HG03280 (cell line): ENCODE data around the gene NLGN3.
A peak's percentile ranks its signal among the peaks of the same experiment; 100 is the strongest.

Experiments
- ATAC-seq: cut with Tn5 transposase; IDR thresholded peaks from one replicate; pipeline ENCODE4 v1.9.1; 2021; ENCODE audit warnings: mild to moderate bottlenecking, moderate library complexity; ENCODE audit not compliant: unreplicated experiment

NLGN3 gene

DNA sequence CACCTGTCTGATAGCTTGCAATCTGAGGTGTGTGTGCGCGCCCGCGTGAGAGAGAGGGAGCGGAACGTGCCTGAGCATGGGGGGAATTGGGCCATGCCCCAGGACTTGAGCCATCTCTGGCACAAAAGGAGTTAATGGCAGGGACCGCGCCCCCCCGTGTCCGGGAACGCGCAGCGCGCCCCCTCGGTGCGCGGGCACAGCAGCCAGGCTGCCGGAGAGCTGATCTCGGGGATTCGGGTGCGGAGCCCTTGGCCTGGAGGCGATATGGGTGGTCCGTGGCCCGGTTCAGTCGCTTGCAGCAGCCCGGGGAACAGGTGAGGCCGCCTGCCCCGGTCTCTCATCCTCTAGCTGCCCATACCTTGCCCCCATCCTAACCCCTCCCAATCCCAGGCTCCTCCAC is at the start of gene NLGN3:
Gene NLGN3, plus strand, starts transcription at position 191 of the 400 bp plus-strand sequence. CDS start 2,909 bp downstream, outside the sequence.
- no peak for ATAC-seq

DNA sequence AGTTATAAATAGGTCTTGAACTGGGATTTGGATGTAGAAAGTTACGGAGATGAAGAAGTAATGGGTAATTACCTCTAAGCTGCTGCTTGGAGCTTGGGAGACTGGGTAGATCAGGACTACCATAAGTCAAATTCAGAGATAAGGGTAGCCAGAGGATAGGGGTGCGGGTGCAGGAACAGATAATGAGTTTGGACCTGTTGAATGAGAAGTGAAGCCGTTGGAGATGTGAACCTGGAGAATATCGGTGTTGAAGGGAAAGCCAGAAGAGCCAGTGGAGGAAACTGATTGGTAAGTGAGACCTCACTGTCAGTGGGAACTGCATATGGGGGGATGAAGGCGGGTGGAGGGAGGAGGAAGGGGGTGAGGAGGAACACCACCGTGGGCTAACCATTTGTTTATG is 49.6 kb upstream of the NLGN3 start:
- no peak for ATAC-seq

DNA sequence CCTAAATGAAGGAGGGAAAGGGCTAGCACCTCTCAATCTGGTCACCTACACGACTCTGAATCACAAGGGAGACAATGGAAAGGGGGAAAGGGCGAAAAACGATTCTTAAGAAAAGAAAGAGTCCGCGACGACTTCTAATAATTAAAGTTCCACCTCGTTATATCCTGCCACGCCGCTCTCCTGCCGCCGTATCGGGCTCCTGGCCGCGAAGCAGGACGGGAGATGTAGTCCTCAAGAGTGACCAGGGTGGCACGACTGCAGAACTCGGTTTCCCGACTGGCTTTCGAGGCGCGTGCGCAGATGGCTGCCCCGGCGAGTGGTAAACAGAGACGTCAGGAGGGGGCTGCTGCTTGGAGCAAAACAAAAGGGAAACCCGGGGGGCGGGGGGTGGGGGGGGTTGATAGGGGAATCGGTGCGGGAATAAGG is 49.1 kb upstream of the NLGN3 start, which contains the start of gene FOXO4:
Gene FOXO4, plus strand, starts transcription at position 297 of the 426 bp plus-strand sequence. CDS start 678 bp downstream, outside the sequence.
- ATAC-seq: peak; percentile 87

DNA sequence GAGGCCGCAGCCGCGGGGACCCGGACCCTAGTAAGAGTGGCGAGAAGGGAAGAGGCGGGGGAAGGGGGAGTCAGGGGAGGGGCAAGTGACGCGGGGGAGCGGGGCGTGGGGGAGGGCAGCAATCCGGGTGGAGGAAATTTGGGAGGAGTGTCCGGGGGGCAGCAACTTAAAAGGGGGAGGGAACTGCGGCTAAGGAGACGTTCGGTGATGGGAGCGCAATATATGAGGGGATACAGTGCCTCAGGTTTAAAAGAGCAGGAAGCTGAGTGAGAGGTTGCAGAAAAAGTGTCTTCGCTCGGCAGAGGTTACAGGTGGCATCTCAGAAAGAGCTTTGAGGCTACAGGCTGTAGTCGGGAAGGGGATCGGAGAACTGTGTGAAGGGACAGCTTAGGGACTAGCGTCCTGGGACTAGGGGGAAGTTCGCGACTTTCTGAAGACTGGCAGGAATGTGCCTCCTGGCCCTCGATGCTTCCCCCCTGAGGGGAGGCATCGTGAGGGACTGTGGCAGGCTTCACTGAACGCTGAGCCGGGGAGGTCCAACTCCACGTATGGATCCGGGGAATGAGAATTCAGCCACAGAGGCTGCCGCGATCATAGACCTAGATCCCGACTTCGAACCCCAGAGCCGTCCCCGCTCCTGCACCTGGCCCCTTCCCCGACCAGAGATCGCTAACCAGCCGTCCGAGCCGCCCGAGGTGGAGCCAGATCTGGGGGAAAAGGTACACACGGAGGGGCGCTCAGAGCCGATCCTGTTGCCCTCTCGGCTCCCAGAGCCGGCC is 48.5 kb upstream of the NLGN3 start:
- ATAC-seq: peak; percentile 15

DNA sequence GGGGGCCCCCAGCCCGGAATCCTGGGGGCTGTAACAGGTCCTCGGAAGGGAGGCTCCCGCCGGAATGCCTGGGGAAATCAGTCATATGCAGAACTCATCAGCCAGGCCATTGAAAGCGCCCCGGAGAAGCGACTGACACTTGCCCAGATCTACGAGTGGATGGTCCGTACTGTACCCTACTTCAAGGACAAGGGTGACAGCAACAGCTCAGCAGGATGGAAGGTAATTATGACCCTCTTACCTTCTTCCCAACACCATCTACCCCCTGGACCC is 47.9 kb upstream of the NLGN3 start:
- ATAC-seq: no peak

DNA sequence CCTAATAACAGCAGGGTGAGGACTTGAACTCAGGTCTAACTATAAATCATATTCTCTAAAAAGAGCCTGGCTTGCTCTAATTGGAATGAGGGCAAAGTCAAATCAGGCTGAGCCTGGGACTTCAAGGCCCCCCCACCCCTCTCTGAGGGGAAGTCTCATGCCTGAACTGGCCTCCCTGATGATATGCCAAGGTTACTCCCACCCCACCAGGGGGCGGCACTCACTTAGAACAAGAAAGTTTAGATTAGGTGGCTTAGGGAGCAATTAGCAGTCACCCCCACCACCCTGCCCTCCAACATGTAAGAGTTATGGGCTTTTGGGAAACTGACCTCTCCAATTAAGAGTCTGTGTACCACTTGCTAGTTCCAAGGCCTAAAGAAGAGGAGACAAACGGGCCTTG is 46.3 kb upstream of the NLGN3 start:
- ATAC-seq: no peak

DNA sequence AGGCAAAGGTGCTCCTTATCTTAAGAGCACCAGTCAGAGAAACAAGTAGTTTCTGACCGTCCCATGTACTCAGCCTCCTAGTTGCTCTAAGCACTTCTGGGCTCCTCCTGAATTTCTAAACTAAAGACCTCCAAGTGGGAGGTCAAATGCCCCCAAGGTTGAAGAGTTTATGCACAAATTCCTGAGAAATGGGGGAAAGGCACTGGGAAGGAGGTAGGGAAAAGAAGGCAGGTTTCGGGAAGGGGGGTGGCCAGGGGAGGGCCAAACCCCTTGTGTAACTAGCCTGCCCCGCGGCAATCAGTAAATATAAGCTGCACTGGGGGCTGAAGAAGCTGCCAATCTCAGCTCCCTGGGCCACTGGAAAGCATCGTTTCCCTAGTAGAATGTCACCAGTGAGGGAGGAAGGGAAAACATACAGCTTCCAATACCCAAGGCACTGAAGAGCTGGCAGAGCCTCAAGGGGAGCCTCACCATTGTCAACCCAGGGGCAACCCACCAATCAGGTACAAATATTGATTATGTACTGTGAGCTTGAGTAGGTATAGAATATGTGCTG is 45.6 kb upstream of the NLGN3 start:
- no peak for ATAC-seq

DNA sequence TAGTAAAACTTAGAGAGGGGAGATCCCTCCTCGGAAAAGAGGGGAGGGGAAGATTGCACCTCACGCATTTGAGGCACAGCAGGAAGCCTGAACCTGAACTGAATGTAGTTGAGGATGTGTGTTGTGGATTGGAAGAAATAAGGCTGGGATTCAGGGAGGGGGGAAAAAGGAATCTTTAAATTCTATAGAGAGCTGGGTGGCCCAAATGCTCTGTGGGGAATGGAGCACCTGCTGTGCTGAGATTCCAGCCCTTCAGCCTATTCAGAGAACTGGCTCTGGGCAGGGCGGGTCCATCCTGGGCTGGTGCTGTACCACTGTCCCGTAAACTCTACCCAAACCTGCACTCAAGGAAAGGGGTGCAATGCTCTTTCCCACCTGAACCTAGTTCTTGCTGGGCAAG is 44.9 kb upstream of the NLGN3 start:
- ATAC-seq: no peak

DNA sequence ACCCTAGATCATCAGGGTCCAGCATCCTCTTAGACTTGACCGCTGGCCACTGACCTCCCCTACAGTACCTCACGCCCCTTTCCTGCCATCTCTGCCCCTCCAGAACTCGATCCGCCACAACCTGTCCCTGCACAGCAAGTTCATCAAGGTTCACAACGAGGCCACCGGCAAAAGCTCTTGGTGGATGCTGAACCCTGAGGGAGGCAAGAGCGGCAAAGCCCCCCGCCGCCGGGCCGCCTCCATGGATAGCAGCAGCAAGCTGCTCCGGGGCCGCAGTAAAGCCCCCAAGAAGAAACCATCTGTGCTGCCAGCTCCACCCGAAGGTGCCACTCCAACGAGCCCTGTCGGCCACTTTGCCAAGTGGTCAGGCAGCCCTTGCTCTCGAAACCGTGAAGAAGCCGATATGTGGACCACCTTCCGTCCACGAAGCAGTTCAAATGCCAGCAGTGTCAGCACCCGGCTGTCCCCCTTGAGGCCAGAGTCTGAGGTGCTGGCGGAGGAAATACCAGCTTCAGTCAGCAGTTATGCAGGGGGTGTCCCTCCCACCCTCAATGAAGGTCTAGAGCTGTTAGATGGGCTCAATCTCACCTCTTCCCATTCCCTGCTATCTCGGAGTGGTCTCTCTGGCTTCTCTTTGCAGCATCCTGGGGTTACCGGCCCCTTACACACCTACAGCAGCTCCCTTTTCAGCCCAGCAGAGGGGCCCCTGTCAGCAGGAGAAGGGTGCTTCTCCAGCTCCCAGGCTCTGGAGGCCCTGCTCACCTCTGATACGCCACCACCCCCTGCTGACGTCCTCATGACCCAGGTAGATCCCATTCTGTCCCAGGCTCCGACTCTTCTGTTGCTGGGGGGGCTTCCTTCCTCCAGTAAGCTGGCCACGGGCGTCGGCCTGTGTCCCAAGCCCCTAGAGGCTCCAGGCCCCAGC is 43.8 kb upstream of the NLGN3 start:
- ATAC-seq: no peak

DNA sequence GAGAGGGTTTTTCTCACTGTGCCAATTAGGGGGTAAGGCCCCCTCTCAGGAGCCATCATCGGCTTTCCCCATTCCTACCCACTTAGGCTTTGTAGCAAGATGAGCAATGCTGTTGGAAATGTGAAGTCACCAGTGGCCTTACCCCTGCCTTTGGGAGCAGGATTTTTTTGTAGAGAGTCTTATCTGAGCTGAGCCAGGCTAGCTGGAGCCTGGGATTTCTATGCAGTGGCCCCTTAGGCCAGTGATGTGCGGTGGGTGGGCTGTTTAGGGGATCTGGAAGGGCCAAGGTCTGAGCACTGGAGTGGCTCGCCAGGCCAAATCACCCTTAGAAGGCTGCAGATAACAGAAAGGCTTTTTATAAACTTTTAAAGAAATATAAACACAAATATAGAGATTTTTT is 42.3 kb upstream of the NLGN3 start:
- no peak for ATAC-seq

DNA sequence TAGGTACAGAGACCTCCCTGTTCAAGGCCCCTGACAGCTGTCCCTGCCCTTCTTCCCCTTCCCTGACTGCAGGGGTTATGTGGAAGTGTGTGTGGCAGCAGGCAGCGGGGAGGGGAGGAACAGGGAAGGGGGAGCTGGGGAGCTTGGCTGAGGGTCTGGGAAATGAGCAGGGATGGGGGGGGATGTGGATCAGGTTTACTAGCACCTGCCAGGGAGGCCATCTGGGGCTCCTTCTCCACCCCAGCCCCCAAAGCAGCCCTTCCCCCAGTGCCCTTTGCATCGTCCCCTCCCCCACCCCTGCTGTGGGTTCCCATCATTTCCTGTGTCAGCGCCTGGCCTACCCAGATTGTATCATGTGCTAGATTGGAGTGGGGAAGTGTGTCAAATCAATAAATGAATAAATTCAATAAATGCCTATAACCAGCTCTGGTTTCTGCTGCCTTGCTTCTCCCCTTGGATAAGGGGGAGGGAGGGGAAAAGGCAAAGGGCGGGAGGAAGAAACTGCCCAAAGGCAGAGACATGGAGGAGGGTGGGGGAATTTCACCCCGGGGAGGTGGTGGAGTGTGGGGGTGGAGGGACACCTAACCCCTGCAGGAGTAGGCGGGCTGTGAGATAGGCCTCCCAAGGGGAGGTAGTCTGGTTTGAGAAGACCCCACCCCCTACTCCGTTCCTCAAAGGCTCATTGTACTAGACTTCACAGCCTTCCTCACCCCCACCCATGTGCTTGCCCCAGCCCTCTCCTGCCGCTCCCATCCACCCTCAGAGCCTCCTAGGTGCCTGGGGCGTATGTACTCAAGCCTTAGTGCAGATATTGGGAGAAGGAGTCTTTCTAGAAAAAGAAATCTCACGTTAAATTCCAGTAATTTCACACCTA is 41.3 kb upstream of the NLGN3 start:
- ATAC-seq: no peak

DNA sequence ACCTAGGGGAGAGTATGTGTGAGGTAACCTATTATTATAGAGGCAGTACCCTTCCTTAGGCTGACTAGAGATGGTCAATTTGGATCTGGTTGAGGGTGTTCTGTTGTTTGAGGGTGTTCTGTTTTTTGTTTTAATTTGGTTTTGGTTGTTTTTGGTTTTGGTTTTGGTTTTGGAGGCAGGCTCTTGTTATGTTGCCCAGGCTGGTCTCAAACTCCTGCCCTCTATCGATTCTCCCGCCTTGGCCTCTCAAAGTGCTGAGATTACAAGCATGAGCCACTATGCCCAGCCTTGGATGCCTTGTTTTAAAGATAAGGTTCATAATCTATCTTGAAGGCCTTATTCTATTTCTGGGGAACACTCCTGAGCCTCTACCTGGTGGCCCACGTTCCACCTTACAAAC is 39.0 kb upstream of the NLGN3 start:
- no peak for ATAC-seq

DNA sequence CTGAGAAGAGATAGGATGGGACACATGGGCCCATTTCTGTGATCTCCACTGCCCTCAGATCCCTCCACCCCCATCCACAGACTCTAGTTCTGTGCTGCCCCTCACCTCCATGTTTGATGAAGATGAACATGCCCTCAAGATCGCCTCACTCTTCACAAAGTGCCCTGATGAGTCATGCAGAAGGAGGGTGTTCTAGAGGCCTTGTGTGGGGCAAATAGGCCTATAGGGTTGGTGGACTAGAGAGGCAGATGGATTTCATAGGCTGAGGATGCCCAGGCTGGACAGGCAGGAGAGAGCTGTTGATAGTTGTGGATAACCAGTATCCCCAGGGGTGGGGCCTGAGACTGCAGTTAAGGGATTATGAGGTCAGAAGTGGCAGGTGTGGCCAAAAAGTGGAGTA is 38.2 kb upstream of the NLGN3 start, which contains the start of gene CXorf65:
Gene CXorf65, minus strand, starts transcription at position 314 of the 400 bp plus-strand sequence. Its CDS starts 184 bp downstream, at position 130.
- no peak for ATAC-seq

DNA sequence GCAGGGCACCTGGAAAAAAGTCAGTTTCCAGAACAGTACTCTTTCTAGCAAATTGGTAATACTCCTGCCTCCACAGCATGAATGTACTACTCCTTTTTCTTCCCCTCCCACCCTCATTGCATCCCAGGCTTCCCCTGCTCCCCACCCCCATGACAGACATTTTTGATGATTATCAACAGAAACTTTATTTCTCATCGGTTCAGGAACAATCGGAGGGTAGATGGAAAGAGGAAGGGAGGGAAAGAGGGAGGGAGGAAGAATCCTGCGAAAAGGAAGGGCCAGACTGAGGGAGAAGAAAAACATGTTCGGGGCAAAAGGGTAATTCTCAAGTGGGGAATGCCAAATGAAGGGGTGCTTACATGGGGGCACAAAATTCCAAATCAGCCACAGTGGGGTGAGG is 37.4 kb upstream of the NLGN3 start:
- ATAC-seq: no peak

DNA sequence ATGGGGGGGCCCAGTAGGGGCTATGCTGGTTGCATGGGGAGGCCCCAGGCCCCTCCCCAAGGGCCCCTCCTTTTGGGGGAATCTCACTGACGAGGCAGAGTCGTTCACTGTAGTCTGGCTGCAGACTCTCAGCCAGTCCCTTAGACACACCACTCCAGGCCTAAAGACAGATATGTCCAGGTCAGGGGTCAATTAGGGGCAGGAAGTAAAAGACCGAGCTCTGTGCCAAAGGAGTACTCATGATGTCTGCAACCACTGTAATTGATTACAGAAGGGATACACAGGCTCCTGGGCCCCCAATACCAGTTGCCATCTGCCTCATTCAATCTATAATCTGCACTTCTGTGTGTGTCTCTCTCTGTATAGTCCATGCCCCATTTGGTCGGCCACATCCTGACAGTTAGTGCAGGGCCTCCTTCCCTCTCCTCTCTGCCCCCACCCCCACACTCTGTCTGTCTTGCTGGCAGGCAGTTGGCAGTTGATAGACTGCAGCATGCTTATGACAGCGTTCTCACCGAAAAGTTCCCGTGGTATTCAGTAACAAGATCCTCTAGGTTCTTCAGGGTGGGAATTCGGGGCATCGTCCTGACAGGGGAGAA is 36.8 kb upstream of the NLGN3 start:
- ATAC-seq: no peak

DNA sequence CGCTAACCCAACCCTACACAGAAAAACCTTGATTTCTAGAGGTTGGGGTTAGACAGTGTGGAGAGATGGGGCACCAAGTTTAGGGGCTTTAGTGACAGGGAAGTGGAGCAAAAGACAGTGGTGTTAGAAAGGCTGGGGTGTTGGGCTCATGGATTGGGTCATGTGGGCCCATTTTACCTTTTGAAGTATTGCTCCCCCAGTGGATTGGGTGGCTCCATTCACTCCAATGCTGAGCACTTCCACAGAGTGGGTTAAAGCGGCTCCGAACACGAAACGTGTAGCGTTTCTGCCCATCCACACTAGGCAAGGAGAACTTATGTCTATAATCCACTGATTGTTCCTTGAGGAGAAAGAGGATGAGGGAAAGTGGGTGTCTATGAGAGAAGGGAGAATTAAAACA is 35.6 kb upstream of the NLGN3 start:
- ATAC-seq: no peak

DNA sequence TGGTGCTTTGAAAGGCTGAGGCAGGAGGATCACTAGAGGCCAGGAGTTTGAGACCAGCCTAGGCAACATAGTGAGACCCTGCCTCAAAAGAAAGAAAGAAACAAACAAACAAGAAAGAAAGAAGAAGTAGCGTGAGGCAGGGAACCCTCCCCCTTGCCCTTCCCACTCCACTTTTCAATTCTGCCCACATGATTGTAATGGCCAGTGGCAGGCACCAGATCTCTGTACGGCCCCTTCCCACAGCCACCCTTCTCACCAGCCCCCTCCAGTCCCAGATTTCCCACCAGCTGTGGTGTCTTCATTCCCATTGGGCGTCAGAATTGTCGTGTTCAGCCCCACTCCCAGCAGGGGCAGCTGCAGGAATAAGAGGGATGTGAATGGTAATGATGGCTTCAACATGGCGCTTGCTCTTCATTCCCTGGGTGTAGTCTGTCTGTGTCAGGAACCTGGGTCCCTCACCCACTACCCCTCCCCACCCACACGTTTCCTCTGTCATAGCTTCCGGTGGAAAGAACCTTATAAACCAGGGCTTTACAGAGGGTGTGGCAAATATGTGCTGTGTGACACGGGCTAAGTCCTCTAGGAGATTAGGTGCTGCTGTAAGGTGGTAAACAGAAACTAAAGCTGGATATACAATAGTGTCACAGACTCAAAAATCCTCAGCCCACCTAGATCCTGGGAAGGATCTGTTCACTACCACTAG is 33.3 kb upstream of the NLGN3 start, which contains the start of gene IL2RG:
Gene IL2RG, minus strand, starts transcription at position 437 of the 703 bp plus-strand sequence. Its CDS starts 38 bp downstream, at position 399.
- peak; percentile 93 for ATAC-seq

DNA sequence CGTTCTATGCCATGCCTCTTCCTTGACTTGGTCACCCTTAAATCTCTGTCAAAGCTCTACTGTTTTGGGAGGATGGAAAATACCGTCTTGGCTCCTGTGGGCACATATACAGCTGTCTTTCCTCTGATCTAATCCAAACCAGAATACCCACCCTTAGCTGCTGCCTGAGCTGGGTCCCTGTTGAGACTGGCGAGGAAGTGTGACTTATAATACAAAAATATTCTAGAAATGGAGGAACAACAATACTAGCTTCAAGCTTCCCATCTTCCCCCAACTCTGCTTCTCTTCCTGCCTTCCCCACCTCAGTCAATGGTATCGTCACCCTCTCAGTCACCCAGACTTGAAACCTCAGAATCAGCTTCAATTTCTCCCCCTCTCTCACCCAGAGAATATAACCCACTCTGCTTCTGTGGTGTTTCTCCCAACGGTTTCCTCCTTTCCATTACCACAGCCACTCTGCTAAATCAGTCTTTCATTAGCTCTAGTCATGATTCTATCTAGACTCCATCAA is 32.7 kb upstream of the NLGN3 start:
- ATAC-seq: peak; percentile 19

DNA sequence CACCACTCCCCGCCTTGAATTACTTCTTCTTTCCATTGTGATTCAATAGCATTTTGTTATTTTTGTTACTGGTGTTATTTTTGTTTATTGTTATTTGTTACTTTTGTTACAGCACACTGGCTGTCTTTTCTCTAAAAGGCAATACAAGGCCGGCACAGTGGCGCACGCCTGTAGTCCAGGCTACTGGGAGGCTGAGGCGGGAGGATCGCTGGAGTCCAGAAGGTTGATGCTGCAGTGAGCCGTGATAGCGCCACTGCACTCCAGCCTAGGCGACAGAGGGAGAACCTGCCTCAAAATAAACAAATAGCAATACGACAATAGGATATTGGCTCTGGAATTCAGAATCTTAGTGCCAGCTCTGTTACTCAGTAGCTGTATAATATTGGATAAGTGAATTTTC is 27.3 kb upstream of the NLGN3 start:
- no peak for ATAC-seq
